Activated naive CD8-positive, alpha-beta T cell treated with anti-CD3 and anti-CD28 coated beads, Interleukin-2, amount 10 ng/mL, durations not matched to agents 7 days and 5 days (primary cell): ENCODE results near the gene TM7SF3. TPM values are rescaled to one million over a fixed set of nuclear protein-coding genes. Genes with fewer than 3 reads are reported as not detected.
"Not testable (repeated sequence)": the region's sequence is repeated elsewhere in the genome, so short reads cannot be mapped to it uniquely, and the experiment has no call there.

ENCODE experiments used
- ATAC-seq: fragments of 150-1000 bp; cut with Tn5 transposase; one replicate; pipeline ENCODE4 v1.10.0; 2021; ENCODE audit warnings: low read depth, moderate library complexity
- POLR2A ChIA-PET: fragments of 350-600 bp; sonication (Branson Sonifier 250); formaldehyde crosslinking; loops from one replicate; lab custom pipeline; 2021; ENCODE audit warnings: antibody characterized with exemption; lab: Charles Lee
- DNase-seq: peaks from one replicate; pipeline ENCODE4 v3.0.0; 2021
- H3K27ac Mint-ChIP-seq: one replicate; pipeline ENCODE4 v1.8.0; 2022; ENCODE audit warnings: mild to moderate bottlenecking, mixed read lengths
- H3K27me3 Mint-ChIP-seq: one replicate; pipeline ENCODE4 v1.8.0; 2022; ENCODE audit warnings: mild to moderate bottlenecking, moderate library complexity, mixed read lengths
- H3K36me3 Mint-ChIP-seq: one replicate; pipeline ENCODE4 v1.8.0; 2021; ENCODE audit warnings: mild to moderate bottlenecking, mixed read lengths
- H3K4me1 Mint-ChIP-seq: one replicate; pipeline ENCODE4 v1.8.0; 2021; ENCODE audit warnings: mixed read lengths
- H3K4me3 Mint-ChIP-seq: one replicate; pipeline ENCODE4 v1.8.0; 2022; ENCODE audit warnings: mild to moderate bottlenecking, moderate library complexity, mixed read lengths
- H3K9me3 Mint-ChIP-seq: one replicate; pipeline ENCODE4 v1.8.0; 2021; ENCODE audit warnings: mixed read lengths
- total RNA-seq, 2 experiments: library from RNA; stranded (reverse); gene quantifications; one replicate each; pipeline ENCODE4 v1.2.3, GENCODE V29; 2021

Gene TM7SF3
- total RNA-seq, 2 experiments from 2014 or later: 40.1 to 42.6 TPM

DNA sequence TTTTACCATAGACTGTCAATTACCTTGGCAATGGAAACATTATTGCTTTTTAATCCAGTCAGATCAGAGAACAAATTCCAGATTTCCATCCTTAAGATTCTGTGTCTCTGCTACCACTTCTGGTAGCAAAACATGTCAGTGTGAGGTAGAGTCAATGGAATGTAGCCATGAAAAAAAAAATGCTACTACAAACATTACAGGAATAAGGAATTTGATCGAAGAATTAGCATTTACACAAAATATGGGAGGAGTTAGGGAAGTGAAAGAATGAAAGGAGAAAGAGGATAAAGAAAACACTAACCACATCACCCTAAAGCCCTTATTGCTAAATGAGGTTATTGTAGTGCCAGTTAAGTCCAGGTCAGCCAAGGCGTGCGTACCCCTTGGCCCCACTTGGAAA, 17.3 kb upstream of the TM7SF3 start:
- ATAC-seq (no peak), DNase-seq (no peak)
- POLR2A ChIA-PET: no interaction called here
- Mint-ChIP-seq H3K27ac (no peak overlapping the region), H3K9me3 (no peaks in the 10 kb centered on the region), H3K36me3 (peaks cover 30% of the 10 kb centered on the region), H3K4me1 (no peaks in the 10 kb centered on the region), H3K4me3 (no peak overlapping the region), H3K27me3 (no peaks in the 10 kb centered on the region)

DNA sequence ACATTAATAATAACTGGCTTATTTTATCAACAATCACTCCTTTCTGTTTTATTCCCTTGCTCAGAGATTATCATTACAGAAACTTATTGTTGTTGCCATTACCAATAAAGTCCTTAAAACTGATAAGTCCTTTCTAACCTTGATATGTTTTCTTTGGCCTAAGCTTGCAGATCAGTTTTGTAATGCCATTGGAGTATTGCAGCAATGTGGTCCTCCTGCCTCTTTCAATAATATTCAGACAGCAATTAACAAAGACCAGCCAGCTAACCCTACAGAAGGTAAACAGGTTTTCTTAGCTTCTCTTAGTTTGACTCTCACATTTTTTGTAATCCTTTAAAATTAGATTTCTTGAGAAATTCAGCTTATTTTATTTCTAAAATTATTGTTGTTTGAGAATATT, 12.1 kb upstream of the TM7SF3 start:
- no peak overlapping the region for H3K4me3 Mint-ChIP-seq
- DNase-seq: no peak

DNA sequence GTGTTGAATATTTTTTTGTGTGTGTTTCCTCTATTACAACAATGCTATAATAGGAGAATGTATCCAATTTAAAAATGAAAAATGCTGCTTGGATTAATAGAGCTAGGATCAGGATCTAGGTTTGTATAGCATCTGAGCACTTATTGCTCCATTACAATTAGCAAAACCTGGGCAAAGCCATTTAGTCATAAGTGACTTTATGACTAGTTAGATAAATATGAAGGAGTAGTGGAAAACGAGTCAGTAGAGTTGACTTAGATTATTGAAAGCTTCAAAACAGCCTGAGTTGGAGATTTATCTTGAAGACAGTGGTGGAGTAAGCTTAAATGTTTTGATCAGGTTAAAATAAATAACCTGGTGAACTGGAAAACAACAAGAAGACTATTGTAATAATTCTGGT, 10.9 kb upstream of the TM7SF3 start:
- Mint-ChIP-seq H3K9me3 (no peaks in the 10 kb centered on the region), H3K4me1 (peaks cover 22% of the 10 kb centered on the region), H3K27ac (no peak overlapping the region), H3K36me3 (peaks cover 14% of the 10 kb centered on the region), H3K27me3 (peaks cover 2% of the 10 kb centered on the region), H3K4me3 (no peak overlapping the region)
- DNase-seq (no peak), ATAC-seq (no peak)
- POLR2A ChIA-PET: interaction anchor here (1.4 kb wide), 1 partner anchor 10 kb away, joined by 4 read pairs; no protein-coding TSS in a partner anchor

More for the DNA sequence above, 12.1 kb upstream of the TM7SF3 start:
- Mint-ChIP-seq H3K27ac (no peak overlapping the region), H3K36me3 (peaks cover 15% of the 10 kb centered on the region), H3K9me3 (no peaks in the 10 kb centered on the region), H3K27me3 (no peaks in the 10 kb centered on the region), H3K4me1 (peaks cover 22% of the 10 kb centered on the region)
- POLR2A ChIA-PET: no interaction called here
- ATAC-seq: no peak

DNA sequence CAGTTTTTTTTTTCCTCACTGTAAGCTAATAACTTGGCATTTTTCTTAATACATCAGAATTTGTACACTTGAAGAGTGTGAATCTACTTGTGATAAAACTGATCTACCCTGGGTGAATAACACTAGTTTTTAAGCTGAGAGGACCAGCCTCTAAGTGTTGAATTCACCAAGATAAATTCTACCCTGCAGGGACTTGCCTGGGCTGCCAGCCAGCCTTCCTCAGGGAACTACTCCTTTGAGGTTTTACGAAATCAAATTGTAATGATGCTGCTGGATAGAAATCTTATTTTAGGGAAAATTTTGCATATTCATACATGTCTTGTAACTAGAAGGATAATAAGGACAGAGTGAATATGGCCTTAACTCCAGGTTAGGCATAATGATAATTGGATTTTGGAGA, 10.1 kb upstream of the TM7SF3 start:
- no peak overlapping the region for H3K4me3 Mint-ChIP-seq
- peaks cover 22% of the 10 kb centered on the region for H3K4me1 Mint-ChIP-seq
- POLR2A ChIA-PET: interaction anchor here (1.4 kb wide), 1 partner anchor 9 kb away, joined by 4 read pairs; no protein-coding TSS in a partner anchor
- peaks cover 2% of the 10 kb centered on the region for H3K27me3 Mint-ChIP-seq
- DNase-seq (no peak), ATAC-seq (no peak)
- H3K27ac Mint-ChIP-seq: no peak overlapping the region
- no peaks in the 10 kb centered on the region for H3K9me3 Mint-ChIP-seq
- H3K36me3 Mint-ChIP-seq: peaks cover 12% of the 10 kb centered on the region

DNA sequence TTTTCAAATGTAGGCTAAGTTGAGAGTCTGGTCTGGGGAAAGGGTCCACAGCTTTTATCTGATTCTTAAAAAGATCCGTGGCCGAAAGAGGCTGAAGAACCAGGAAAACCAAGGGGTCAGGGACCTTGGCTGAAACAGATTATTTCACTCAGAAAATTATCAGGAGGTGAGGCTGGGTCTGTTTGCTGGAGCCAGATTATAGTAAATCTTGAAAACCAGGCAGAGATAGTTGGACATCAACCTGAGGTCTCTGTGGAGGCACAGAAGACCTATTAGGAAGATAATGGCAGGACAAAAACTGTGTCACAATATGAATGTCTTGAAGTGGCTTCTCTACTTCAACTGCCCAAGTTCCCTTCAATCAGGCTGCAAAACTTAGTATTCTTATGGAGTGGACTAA, 6.6 kb upstream of the TM7SF3 start:
- H3K27me3 Mint-ChIP-seq: peaks cover 2% of the 10 kb centered on the region
- ATAC-seq: no peak
- no peak for DNase-seq
- H3K27ac Mint-ChIP-seq: no peak overlapping the region
- POLR2A ChIA-PET: interaction anchor here (1.6 kb wide), 1 partner anchor 125 kb away, joined by 3 read pairs; no protein-coding TSS in a partner anchor
- no peak overlapping the region for H3K4me3 Mint-ChIP-seq
- H3K9me3 Mint-ChIP-seq: no peaks in the 10 kb centered on the region
- H3K4me1 Mint-ChIP-seq: peaks cover 31% of the 10 kb centered on the region
- peaks cover 1% of the 10 kb centered on the region for H3K36me3 Mint-ChIP-seq

DNA sequence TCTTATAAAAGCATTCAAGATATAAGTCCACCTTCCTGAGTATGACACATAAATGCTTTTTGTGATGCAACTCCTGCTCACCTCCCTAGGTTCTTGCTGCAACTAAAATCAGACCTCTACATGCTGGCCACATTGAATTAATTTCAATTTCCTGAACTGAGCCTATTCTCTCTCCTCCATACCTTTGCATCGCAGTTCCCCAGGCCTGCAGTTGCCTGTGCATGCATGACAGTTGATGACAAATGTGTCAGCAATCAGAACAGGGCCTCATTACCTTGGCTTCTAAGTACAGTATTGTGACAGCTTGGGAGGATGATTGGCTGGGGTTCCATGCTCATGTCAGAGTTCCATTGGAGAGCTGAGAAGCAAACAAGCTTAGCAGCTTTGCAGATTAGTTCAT, 3.9 kb upstream of the TM7SF3 start:
- no peaks in the 10 kb centered on the region for H3K36me3 Mint-ChIP-seq
- H3K4me3 Mint-ChIP-seq: no peak overlapping the region
- H3K27me3 Mint-ChIP-seq: peaks cover 2% of the 10 kb centered on the region
- H3K9me3 Mint-ChIP-seq: no peaks in the 10 kb centered on the region
- no peak overlapping the region for H3K27ac Mint-ChIP-seq
- POLR2A ChIA-PET: no interaction called here
- no peak for ATAC-seq
- peaks cover 22% of the 10 kb centered on the region for H3K4me1 Mint-ChIP-seq
- DNase-seq: no peak

DNA sequence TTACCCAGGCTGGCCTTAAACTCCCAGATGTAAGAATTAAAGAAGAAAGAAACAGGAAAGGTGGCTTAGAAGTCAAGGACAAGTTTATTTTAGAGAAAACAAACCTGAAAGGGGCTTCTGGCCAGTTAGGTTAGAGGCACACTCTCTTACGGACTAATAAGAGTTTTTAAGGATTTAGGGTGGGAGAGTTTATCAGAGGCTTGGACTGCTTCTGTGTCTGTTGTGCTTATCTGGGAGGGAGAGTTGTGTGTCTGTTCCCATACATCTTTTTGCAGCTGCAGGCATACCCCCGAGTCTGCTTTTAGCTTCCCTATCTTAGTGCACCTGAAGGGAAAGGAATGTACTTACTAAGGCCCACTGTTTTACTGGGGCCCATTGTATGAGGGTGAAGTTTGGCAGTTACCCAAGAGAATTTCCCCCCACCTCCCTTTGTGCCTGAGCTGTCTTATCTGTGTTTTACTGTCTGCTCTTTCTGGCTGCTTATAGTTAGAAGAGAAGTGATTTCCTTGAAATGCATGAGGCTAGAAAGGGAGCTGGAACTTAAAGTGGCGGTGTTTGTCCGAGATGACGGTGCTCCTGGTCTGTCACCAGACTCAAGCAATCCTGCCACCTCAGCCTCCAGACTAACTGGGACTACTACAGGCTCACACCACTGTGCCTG, 3.1 kb upstream of the TM7SF3 start:
- POLR2A ChIA-PET: interaction anchor here (1.9 kb wide), 1 partner anchor 227 kb away, joined by 7 read pairs; the partner anchor contains the start of gene STK38L
- DNase-seq, H3K27ac Mint-ChIP-seq, H3K27me3 Mint-ChIP-seq, ATAC-seq, H3K9me3 Mint-ChIP-seq, H3K4me3 Mint-ChIP-seq, H3K36me3 Mint-ChIP-seq: not testable (repeated sequence)
- H3K4me1 Mint-ChIP-seq: peaks cover 25% of the 10 kb centered on the region

DNA sequence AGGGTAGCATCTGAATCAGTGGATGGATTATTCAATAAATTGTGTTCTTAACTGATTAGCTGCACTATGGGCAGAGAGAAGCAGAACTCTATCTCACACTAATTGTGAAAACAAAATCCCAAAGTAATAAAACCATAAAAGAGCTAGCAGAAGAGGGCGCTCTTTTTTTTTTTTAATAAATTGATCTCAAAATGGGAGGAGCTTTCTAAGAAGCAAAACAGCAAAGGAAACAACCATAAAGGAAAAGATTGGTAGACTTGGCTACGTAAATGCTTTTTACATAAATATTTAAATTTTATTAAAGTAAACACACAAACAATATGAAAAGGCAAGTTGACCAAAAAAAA, 1.5 kb upstream of the TM7SF3 start:
- Mint-ChIP-seq H3K9me3 (no peaks in the 10 kb centered on the region), H3K36me3 (peaks cover 8% of the 10 kb centered on the region), H3K27me3 (peaks cover 1% of the 10 kb centered on the region), H3K4me3 (peak overlapping the region; percentile 20), H3K4me1 (peaks cover 37% of the 10 kb centered on the region), H3K27ac (peak overlapping the region; percentile 93)
- DNase-seq (no peak), ATAC-seq (no peak)
- POLR2A ChIA-PET: interaction anchor here (0.8 to 1.9 kb wide), 3 partner anchors 73 to 229 kb away, joined by 3 to 7 read pairs (median 3); partner anchors contain the start of gene STK38L

DNA sequence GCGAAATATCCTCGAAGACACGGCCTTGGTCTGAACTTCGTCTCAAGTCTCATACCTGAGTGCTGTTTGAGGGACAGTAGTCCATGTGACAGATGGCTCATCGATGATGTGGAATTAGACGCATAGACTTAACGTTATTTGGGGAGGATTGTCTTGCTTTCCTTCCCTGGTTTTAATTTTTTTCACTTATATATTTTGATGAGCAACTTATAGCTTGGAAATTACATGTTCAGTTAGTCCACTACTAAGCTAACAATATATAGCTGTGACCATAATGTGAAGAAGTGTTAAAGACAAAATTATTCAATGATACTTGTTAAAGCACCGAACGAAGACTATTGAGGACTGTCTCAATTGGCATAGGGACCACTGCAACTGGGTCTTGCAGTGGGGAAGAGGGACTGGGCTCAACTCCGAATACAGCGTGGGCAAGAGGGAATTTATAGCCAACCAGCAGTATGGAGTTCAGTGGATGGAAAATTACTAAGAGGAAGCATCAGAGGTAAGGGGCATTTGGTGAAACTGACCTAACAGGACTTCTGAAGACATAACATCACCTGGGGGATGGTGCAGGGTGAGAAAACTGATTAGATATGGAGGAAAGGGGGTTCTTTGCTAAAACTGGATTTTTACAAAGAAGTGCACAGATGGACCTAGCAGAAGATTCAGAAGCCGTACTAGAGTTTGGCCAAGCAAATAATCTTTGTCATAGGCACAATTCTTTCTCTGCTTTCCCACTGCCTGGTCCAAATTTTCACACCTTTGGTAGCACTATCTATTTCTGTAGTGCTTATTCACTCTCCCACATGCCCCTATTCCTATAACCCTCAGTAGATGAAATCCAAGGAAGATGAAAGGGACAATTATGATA, 910 bp upstream of the TM7SF3 start:
- DNase-seq: no peak
- no peak for ATAC-seq

DNA sequence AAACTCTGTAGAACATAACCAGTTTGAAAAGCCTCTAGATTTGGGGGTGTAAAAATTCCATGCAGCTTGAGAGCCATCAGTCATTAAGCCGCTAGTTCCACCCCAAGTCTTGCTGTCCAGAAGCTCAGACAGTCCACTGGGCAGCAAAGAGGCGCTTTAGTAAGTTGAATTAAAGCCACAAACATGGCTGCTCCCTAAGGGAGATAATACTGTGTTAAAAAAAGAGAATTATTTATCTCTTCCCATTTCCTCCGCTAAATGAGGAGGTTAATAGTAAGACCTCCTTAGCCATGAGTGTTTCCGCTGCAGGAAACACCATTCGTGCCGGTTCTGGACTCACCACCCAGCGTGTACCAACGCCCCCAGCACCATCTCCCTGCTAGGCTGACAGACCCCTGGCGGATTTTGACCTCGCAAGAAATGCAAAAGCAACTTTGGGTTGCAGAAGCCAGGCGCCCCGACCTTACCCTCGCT, 536 bp downstream of the TM7SF3 start:
- Mint-ChIP-seq H3K27me3 (no peaks in the 10 kb centered on the region), H3K36me3 (peaks cover 13% of the 10 kb centered on the region), H3K27ac (peak overlapping the region; percentile 93), H3K4me3 (peak overlapping the region; percentile 95), H3K4me1 (peaks cover 50% of the 10 kb centered on the region), H3K9me3 (no peaks in the 10 kb centered on the region)
- DNase-seq: no peak
- peak; percentile 17 for ATAC-seq
- POLR2A ChIA-PET: interaction anchor here (0.6 to 1.2 kb wide), 9 partner anchors 9 to 696 kb away, joined by 3 to 7 read pairs (median 3); partner anchors contain the start of genes ITPR2 and MED21

More for the DNA sequence above, 910 bp upstream of the TM7SF3 start:
- Mint-ChIP-seq H3K9me3 (no peaks in the 10 kb centered on the region), H3K4me3 (peak overlapping the region; percentile 95), H3K36me3 (peaks cover 11% of the 10 kb centered on the region), H3K27ac (peak overlapping the region; percentile 93), H3K4me1 (peaks cover 43% of the 10 kb centered on the region), H3K27me3 (no peaks in the 10 kb centered on the region)
- POLR2A ChIA-PET: interaction anchor here (0.8 to 1.9 kb wide), 4 partner anchors 10 to 229 kb away, joined by 3 to 7 read pairs (median 4); partner anchors contain the start of gene STK38L

DNA sequence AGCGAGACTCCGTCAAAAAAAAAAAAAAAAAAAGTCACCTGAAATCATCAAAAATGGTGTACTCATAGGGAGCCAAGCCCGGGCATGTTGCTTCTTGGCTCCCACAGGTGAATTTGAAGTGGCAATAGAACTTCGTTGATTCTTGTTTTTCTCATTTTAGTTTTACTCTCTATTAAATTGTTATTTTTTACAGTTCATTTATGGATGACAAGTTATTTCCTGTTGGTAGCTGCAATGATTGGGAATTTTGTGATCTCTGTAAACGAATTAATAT, 1.3 kb downstream of the TM7SF3 start:
- H3K27me3 Mint-ChIP-seq: no peaks in the 10 kb centered on the region
- DNase-seq (no peak), ATAC-seq (no peak)
- no peak overlapping the region for H3K27ac Mint-ChIP-seq
- POLR2A ChIA-PET: interaction anchor here (0.9 to 1.0 kb wide), 2 partner anchors 77 to 180 kb away, joined by 3 to 6 read pairs; partner anchors contain the start of gene ITPR2
- peaks cover 52% of the 10 kb centered on the region for H3K4me1 Mint-ChIP-seq
- H3K9me3 Mint-ChIP-seq: no peaks in the 10 kb centered on the region
- H3K4me3 Mint-ChIP-seq: peak overlapping the region; percentile 95
- H3K36me3 Mint-ChIP-seq: peaks cover 17% of the 10 kb centered on the region

DNA sequence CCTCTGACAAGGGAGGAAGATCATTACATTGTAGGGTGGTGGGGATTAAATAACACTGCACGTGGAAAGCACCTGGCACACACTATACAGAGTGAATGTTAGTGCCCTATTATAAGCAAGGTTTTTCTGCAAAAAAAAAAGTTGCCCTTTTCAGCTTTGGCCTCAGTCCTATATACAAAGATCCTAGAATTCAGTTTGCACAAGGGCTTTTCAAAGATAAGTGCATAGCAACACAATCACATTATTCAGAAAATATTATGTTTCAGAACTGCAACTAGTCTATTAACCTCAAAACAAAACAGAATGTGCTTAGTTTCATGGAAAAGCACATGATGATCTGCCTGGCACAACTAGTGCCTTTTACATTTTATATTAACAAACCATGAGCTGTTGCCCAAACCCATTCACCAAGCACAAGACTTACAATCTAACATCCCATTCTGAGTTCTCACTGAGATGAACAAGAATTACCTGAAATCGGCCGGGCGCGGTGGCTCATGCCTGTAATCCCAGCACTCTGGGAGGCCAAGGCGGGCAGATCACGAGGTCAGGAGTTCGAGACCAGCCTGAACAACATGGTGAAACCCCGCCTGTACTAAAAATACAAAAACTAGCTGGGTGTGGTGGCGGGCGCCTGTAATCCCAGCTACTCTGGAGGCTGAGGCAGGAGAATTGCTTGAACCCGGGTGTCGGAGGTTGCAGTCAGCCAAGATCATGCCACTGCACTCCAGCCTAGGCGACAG, 1.8 kb downstream of the TM7SF3 start:
- peak overlapping the region; percentile 32 for H3K27ac Mint-ChIP-seq
- POLR2A ChIA-PET: interaction anchor here (0.9 kb wide), 1 partner anchor 180 kb away, joined by 6 read pairs; the partner anchor contains the start of gene ITPR2

More for the DNA sequence above, 1.8 kb downstream of the TM7SF3 start:
- ATAC-seq (no peak), DNase-seq (no peak)
- peak overlapping the region; percentile 95 for H3K4me3 Mint-ChIP-seq
- H3K9me3 Mint-ChIP-seq: no peaks in the 10 kb centered on the region
- peaks cover 50% of the 10 kb centered on the region for H3K4me1 Mint-ChIP-seq
- H3K27me3 Mint-ChIP-seq: no peaks in the 10 kb centered on the region
- peaks cover 17% of the 10 kb centered on the region for H3K36me3 Mint-ChIP-seq
